ENCODE measurements around the gene LY6G5B.

Gene LY6G5B

GRCh38 chr6:31662124-31662723, 7.6 kb upstream of the LY6G5B start:
- H3K4me3 ChIP-seq (replicated peaks; ENCODE audit: low read depth, low read length): peak overlapping the region; percentile 97; the same call in 1 of the 2 replicates
- no peak for TF ChIP-seq CTCF (IDR thresholded peaks at IDR 0.05; ENCODE audit: low read depth, low read length, missing control alignments)
- no peak for DNase-seq (ENCODE audit: extremely low read depth, low read depth)

- H3K4me3 ChIP-seq (replicated peaks; ENCODE audit: low read depth, low read length): peak overlapping the region; percentile 97
- DNase-seq (ENCODE audit: extremely low read depth, low read depth): no peak
- no peak for TF ChIP-seq CTCF (IDR thresholded peaks at IDR 0.05; ENCODE audit: low read depth, low read length, missing control alignments)
Observed at GRCh38 chr6:31663126-31663960, 6.4 kb upstream of the LY6G5B start.

- peak; percentile 61 for DNase-seq (ENCODE audit: extremely low read depth, low read depth)
- no peak for TF ChIP-seq CTCF (IDR thresholded peaks at IDR 0.05; ENCODE audit: low read depth, low read length, missing control alignments)
Observed at GRCh38 chr6:31663961-31664789, 5.6 kb upstream of the LY6G5B start.

GRCh38 chr6:31664790-31665500, 4.8 kb upstream of the LY6G5B start, which contains the start of gene GPANK1:
Gene GPANK1 (minus strand): TSS chr6:31664997. CDS start chr6:31664478, 519 bp downstream.
- no peak for TF ChIP-seq CTCF (IDR thresholded peaks at IDR 0.05; ENCODE audit: low read depth, low read length, missing control alignments)

More at GRCh38 chr6:31663961-31664789, 5.6 kb upstream of the LY6G5B start:
- H3K4me3 ChIP-seq (replicated peaks; ENCODE audit: low read depth, low read length): peak overlapping the region; percentile 97

GRCh38 chr6:31665501-31666336, 4.1 kb upstream of the LY6G5B start, which contains the start of gene CSNK2B:
Gene CSNK2B (plus strand): TSS chr6:31666080. CDS start chr6:31666832, 752 bp downstream.
- H3K4me3 ChIP-seq (replicated peaks; ENCODE audit: low read depth, low read length): peak within 1 kb of the TSS; percentile 97
- no peak for TF ChIP-seq CTCF (IDR thresholded peaks at IDR 0.05; ENCODE audit: low read depth, low read length, missing control alignments)
- DNase-seq (ENCODE audit: extremely low read depth, low read depth): peak; percentile 91

More at GRCh38 chr6:31664790-31665500, 4.8 kb upstream of the LY6G5B start, which contains the start of gene GPANK1:
- peak; percentile 95 for DNase-seq (ENCODE audit: extremely low read depth, low read depth)
- peak within 1 kb of the TSS; percentile 97 for H3K4me3 ChIP-seq (replicated peaks; ENCODE audit: low read depth, low read length)
